Activated CD4-positive, alpha-beta T cell treated with anti-CD3 and anti-CD28 coated beads for 24 hours (primary cell): ENCODE results near the gene BATF3.

Source experiments
- DNase-seq, 2 donors: peaks; one replicate each; pipeline ENCODE4 v3.0.0-alpha.2; 2020; ENCODE audit warnings: low read depth in 2 of 2

Gene BATF3

DNA sequence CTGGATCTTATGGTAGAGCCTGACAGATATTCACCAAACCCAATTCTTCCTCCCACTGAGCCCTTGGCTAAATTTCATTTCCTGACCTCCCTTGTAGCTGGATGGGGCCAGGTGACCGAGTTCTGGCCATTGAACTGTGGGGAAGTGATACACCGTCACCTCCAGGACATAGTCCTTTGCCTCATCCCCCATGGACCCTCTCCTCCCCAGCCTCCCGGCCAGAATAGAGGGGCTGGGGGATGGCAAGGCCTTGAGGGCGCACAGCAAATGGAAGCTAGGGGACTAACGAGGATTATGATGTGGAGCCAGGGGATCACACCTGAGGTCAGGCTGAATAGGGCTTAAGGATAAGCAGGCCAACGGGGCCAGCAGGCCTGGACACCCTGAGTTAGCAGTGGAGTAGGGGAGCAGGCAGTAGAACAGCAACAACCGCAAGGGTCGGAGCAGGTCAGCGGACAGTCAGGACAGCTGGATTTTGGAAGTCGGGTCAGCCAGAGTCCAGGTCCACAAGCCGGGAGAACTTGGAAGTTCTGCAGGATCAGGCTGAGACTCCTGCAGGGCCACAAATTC is 15.0 kb downstream of the BATF3 start:
- DNase-seq: no peak

DNA sequence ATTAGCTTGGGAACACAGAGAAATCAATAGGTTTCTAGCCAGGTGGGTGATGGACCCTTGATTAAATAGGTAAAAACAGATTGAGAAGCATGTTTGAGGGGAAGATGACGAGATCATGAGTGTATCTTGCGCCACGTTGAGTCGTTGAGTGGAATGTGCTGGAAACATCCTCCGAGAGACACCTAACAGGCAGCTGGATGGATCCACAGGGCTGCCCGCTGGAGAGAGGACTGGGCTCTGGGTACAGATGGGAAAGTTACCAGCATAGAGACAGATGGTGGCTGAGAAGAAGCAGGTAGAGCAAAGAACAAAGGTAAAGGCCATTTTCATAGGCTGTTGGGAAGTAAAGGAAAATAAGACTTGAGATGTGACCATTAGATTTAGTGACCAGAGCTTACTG is 15.6 kb downstream of the BATF3 start:
- no peak for DNase-seq

DNA sequence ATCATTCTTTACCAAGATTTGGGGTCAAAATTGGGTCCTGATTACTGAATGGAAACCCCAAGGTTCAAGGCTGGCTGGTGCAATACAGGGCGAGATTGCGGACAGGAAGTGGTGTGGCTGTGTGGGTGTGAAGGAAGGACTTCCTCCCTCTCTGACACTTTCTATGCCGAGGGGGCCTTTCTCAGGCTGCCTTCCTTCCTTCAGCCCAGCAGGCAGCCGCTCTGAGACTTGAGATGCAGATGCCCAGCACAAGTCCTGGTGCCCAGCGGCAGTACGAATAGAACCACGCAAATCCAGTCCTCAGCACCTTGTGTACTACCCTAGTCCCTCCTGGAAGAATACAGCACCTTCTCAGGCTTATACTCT is 16.3 kb downstream of the BATF3 start:
- no peak for DNase-seq

DNA sequence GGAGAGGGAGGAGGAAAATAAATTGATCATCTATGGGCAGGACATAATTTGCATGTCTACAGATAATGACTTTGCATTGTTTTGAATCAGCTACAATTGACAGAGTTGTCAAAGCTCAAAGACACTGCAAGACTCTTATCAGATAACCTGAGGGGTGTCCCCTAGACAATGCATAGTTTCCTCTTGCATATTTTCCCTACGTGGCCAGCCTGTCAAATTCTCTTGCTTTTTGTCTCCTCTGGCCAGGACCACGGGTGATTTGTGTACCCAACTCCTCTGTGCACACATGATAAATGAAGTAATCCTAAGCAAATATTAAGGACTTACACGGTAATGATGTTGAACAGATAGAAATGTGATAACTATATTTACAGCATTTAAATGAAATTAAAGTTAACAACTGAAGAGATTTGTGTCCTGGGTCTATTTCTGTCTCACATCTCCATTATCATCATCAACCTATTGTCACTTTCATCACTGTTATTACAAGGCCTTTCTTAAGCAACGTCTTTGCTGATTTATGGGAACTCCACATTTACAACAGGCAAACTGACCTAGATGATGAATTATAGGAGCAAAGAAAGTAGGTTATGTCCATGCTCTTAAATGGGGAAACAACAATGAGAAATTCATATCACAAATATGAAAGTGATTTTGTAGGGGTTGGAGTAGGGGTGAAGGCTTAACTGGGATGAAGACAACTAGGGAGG is 18.8 kb downstream of the BATF3 start:
- DNase-seq: no peak

DNA sequence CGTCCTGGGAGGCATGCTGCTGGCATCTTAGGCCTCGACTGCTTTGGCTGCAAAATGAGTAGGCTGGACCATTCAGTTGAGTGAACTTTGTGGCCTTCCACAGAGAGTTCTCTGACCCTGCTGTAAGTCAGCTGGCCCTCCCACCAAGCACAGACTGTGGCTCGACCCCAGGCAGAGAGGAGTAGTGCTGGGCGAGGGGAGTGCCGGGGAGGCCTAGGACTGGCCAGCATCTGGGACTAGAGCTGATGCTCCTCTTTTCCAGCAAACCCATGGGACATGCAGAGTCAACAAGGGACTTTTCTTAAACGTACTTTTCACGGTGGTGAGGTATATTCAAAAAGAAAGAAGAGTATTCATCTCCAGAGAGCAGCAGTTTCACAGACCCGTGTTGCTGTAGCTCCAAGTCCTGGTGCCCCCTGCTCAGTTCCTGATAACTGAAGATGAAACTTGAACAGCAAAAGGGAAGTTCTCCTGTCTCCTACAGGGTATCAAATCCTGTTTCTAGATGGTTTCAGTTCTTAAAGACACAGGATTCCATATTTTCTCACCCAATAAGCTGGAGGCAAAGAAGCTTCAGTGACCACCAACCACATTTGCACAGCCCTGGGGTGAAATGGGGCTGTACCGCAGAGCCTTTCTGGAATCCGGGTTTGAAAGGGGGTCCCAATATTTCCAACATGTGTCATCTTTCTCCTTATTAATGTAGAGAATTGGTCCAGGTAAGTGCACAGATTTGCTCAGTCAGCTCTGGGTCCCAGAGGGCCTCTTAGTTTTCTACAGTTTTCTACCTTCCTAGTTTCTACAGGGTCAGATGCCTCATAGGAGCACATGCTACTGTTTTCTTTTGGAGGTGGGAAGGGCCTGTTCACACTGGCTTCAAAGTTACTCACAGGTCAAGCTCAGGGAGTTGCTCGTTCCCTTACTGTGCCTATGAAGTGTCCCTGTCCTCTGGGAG is 20.9 kb downstream of the BATF3 start:
- no peak for DNase-seq

DNA sequence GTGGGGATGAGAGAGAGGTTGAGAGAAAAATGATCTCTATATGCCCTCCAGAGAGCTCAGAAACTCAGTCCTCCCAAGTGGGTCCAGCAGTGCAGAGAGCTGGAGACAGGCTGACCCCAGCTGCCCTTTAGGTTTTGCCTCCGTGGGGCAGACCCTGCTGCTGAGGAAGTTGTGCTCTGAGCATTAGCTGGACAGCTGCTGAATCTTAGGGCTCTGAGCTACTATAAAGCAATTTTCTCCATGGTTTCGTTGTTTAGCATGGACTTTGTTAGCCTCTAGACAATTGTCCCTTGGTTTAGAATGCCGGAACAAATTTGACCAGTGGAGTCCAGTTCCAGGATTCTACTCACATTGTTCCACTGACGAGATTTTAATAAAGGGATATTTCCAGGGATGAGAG is 22.1 kb downstream of the BATF3 start:
- DNase-seq: no peak

DNA sequence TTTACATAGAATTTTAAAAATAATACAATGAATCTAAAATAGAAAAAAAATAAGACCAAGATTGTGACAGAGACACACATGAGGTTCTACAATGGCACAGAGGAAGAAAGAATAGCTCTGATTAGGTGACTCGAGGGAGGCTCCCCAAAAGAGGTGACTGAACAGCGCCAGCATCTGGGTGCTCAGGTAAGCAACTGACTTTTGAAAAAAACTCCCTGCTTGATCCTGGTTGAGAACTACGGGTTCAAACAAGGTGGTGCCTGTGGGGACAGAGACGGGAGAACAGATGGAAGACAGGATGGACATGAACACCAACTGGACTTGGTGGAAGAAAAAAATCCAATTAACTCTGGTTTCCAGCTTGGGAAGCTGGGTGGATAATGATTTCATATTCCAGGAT is 22.5 kb downstream of the BATF3 start:
- DNase-seq: no peak

DNA sequence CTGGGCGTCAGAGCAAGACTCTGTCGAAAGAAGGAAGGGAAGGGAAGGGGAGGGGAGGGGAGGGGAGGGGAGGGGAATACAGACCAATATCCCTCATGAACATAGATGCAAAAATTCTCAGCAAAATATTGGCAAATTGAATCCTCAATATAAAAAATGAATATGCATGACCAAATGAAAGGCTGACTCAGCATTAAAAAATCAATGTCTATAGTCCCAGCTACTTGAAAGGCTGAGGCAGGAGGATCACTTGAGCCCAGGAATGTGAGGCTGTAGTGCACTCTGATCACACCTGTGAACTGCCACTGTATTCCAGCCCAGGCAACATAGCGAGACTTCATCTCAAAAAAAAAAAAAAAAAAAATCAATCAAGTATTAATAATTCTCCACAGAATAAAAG is 24.0 kb downstream of the BATF3 start:
- no peak for DNase-seq

DNA sequence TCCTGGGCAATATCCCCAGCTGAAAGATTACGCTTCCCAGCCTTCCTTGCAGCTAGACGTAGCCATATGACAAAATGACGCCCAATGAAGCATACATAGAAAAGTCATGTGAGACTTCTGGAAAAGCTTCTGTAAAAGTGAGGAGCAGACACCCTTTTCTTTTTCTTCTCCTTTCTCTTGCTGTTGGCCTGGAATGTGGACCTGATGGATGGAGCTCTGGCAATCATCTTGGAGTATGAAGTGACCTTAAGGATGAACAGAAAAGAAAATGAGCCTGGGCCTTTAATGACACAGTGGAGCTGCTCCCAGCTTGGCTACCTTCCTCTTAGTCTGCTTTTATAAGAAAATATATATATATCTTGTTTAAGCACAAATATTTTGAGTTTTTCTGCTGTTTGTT is 24.8 kb downstream of the BATF3 start:
- DNase-seq: no peak

DNA sequence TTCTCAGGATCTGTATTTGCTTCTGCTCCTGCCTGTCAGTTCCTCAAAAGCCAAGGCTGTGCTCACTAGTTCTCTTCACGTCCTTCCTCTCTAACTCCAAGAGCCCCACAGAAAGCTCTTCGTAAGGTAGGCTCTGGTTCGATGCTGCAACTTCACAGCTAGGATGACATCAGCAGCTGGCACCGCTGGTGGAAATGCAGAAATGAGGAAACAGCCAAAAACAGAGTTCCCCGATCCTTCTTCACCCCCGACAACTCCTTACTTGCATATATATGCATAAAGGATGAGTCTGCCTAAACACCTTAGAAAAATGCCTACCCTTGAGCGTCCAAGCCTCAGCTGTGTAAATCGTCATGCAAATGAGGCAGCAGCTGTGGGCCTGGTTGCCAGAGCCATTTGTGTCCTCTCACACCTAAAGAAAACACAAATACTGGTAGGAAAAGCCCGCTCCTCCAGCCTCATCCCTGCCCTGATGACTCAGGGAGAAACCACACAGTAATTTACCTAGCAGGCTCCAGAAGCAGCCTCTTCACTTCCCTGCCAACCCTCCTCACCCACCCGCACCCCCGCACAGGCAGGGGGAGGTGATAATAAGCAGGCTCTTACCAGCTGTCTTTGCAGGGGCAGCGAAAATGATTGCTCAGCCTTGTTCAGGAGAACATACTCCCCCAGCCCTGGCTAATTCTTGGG is 28.2 kb downstream of the BATF3 start:
- DNase-seq: no peak

DNA sequence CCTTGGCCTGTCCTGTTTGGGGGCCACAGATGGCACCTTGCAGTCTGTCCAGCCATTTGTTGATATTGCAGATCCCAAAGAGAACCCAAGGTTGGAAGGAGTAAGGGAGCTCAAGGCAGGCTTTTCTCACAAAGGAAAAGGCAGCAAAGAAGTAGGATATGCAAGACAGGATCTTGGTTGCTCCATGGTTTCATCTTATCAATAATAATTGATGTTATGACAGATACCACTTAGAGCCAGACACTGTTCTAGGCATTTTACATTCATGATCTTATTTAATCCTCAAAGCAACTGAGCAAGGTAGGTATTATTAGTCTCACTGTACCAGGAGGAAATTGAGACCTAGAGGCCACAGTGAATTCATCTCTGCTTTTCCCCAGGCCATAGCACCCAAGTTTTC is 28.8 kb downstream of the BATF3 start:
- DNase-seq: no peak

DNA sequence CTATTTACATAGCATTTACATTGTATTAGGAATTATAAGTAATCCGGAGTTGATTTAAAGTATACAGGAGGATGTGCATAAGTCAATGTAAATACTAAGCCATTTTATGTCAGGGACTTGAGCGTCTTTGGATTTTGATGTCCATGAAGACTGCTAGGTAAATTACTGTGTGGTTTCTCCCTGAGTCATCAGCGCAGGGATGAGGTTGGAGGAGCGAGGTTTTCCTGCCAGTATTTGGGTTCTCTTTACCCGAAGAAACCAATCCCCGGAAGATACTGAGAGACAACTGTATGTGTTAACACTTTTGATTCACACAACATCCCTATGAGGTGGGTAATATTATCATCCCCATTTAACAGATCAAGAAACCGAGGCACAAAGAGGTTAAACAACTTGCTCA is 29.3 kb downstream of the BATF3 start:
- no peak for DNase-seq

DNA sequence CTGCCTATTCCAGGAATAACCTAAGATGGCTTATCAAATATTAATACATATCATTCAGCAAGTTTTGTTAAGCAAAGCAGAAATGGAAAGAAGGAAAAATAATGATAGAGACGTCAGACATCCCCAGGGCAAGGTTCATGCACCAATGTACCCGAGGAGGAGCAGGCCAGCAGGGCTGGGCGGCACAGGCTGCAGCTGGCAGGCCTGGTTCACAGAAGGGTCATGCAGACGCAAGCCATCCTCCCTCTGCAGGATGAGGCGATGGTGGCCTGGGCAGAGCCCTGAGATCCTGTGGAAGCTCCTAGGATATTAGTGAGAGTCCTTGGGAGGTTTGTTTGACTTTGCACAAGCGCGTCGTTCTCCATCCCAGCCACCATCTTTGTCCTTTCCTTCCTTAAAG is 30.0 kb downstream of the BATF3 start:
- DNase-seq: no peak

DNA sequence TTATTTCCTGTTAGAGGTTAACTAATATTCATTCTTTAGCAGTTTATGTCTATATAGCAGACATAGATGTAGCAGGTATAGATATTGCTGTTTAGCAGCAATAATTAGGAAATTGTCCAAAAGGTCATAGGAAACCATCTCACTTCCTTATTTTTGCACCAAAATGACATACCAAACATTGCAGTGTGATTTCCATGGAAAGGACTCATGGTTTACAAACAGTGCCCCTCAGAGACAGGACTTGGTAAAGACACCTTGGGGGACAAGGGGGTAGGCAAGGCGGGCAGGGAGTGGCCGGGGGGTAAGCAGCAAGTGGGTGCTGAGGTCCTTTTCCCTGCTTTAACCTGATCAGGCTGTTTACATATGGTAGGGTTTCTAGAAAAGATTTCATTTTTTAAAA is 30.5 kb downstream of the BATF3 start:
- no peak for DNase-seq

DNA sequence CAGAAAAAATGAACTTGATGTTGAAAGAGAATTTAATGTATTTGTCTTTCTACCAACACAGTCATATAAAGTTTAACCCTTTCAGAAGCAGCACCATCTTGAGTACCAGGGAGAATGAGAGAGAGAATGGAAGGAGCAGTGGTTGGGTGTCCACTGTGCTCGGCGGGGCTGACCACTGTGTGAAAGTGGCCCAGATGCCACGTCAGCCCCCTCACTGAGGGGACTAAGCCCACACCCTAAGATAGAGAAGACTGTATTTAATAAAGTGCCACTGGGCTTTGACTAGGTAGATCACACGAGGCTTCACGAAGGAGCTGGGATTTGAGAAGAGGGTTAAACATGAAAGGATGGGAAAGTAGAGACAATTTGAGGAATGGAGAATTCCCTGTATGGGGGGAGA is 31.2 kb downstream of the BATF3 start:
- DNase-seq: no peak

DNA sequence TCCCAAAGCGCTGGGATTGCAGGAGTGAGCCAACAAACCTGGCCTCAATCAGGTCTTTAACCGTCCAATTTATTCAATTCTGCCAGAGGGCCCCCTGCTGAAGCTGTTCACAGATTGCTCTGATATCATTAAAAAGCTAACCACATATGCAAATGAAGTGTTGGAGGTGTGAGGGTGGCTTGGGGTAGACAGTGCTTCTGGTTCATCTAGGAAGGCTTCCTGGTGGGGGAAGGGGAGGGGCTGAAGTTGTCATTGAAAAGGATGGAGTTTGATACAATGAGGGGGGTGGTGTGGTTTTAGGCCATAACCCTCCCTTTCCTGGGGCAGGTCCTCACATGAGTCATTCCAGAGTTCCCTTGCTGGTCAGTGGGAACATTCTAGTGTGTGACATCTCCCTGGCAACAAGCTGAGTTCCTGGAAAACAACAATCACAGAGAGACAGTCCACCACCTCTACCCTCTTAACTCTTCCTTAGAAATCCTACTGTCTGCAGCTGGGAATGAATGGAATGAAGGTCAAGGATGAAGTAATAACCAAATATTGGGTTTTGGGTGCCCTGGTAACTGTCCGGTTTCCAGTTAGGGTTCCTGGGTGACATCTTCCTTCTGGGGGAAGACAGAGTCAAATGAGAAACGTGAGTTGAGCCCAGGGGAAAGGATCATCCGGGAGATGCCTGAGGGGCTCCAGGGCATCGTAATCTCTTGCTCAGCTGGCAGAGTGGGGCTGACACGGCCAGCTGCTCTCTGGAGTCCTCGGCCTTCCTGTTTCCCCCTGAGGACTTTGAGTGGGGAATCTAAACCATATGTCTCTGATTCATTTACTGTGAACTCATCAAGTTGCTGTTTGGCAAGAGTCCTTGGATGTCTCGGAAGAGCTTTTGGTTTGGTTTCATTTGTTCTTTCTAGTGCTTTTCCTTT is 32.2 kb downstream of the BATF3 start:
- DNase-seq: no peak

DNA sequence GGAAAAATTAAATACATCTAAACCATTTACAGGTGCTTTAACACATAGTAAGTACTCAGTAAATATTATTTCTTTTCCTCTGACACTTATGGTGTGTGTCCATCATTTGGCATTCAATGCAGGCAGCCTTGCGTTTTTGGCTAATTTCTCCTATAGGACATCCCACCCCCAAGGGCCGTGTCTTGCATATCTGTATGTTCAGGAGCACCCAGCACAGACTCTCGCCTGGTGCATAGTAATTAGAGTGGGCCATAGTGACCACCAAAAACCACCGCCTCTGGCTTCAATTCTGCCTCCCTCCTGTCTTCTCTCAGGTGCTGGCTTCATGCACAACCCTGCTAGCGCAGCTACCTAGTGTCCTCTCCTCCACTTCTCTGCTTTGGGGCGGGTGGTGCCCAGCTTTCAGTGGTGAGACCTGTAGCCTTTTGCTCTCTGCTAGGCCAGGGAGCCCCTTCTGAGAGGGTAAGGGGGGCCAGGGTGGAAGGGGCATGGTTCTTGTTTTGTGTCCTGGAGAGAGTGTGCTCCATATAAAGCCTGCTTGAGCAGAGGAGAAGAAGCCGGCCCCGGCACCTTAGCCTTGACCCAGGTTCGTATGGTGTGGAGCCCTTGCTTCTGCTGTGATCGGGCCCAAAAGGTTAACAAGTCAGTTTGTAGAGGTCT is 33.4 kb downstream of the BATF3 start:
- DNase-seq: no peak

DNA sequence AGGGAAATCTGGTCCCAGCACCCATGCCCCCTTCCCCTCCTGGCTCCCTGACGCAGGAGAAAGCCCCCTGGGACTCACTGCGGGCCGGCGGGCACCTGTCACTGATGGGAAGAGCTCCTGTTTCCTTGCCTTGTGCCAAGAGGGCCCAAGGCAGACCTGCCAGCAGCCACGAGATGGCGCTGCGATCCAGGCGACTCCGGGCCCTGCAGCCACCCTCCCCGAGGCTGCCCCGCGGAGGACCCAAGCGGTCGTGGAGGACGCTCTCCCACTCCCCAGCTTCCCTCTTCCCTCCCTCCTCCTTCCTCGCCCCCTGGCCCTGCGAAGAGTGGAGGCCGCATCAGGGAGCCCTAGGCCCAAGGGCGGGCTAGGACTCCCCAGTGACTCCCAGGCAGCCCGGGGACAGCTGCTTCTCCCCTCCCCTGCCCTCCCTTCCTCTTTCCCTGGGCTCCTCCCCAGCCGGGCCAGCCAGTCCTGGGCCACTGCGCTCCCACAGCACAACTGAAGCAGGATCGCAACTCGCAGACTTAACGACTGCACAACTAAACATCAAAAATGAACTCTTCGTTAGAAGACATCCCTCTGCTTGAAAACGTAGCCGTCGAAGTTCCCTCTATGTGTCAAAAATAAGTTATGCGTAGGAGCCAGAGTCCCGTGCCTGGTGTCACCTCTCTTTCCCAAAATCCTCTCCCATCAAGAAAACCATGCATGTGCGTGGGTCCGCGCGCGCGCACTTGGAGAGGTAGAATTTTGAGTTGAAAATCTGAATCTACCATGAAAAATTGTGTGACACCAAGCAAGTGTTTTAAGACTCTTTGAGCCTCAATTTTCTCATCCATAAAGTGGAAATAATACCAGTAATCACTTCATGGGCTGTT is 34.2 kb downstream of the BATF3 start:
- DNase-seq: peak; percentile 67 to 82

DNA sequence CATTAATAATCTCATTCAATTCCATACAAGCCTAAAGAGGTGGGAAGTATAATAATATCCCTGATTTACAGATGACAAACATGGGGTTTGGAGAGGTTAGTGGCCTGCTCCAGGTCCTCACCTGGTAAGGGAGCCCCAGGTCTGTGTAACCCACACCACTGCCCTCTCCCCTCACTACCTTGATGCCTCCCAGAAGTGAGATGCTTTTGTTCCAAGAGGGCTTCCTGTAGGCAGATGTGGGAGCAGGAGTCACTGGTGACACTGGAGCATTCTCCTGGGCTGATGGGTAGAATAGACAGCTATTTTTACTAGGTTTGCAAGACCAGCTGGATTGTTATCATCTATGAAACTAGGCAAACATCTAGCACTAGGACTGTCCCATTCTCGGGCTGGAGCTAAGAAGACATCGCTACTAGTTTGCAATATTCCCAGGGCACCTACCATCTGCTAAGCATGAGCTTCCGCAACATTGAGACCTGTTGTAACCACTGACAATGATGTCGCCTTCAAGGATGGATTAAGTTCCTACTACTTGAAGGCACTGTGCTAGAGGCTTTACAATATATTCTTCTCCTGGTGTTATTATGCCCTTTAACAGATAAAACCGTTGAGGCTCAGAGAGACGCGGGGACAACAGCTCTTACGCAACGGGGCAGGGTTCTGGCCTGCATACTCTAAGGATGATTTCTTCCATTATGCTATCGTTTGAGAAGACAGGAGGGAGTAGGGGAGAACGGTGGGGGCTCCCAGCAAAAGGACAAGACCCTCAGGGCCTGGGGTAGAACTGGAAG is 35.0 kb downstream of the BATF3 start:
- DNase-seq: no peak
